Kidney epithelial cell (primary cell): ENCODE data around the gene MTUS2. TPM values are rescaled to one million over a fixed set of nuclear protein-coding genes. Genes with fewer than 3 reads are reported as not detected.

Experiments
- DNase-seq: peaks from one replicate; pipeline ENCODE4 v3.0.0-alpha.2; 2010; ENCODE audit warnings: low read depth
- H3K27me3 ChIP-seq: 2 replicates; pipeline ENCODE4 v1.6.0; 2011; ENCODE audit warnings: low read length; ENCODE audit not compliant: control insufficient read depth, insufficient read depth
- H3K36me3 ChIP-seq: 2 replicates; pipeline ENCODE4 v1.5.1; 2011; ENCODE audit warnings: low read length; ENCODE audit not compliant: control insufficient read depth, insufficient read depth
- H3K4me3 ChIP-seq: 2 replicates; pipeline ENCODE4 v1.5.1; 2011; ENCODE audit warnings: low read depth, mild to moderate bottlenecking, control low read depth, low read length
- total RNA-seq: library from RNA; depleted of rRNA; stranded (reverse); fragments of >200 nt; gene quantifications from 2 replicates; pipeline ENCODE4 v1.2.3, GENCODE V29; 2015
- TF ChIP-seq, protein P1 (sequence below): IDR thresholded peaks from 2 replicates; pipeline ENCODE4 v1.5.1; 2011; ENCODE audit warnings: mild to moderate bottlenecking, moderate library complexity, low read length, control low read depth, inconsistent platforms; ENCODE audit not compliant: insufficient read depth, poor library complexity, severe bottlenecking

Gene MTUS2
- total RNA-seq, 1 donor from 2014 or later = 0.25 TPM

DNA sequence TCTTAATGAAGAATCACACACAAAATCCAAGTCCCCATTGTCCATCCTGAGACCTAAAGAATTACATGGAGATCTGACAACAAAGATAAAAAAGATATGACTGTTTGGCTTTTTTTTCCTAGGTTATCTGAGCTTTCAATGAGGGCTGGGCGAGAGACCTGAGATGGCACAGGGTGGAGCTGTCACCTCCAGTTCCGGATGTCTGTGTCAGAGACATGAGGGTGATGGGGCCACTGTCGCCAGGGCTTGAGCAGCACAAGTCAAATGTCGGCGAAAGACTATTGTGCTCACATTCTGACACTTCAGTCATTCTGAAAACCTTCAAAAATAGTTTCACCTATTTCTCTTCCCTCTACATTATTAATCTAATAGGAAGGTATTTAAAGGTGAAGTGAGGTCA lies 709.6 kb downstream of the MTUS2 start:
- Histone ChIP-seq H3K27me3 (no peaks in the 10 kb centered on the region), H3K36me3 (peaks cover 8% of the 10 kb centered on the region), H3K4me3 (no peak overlapping the region)
- TF ChIP-seq, protein P1, sequence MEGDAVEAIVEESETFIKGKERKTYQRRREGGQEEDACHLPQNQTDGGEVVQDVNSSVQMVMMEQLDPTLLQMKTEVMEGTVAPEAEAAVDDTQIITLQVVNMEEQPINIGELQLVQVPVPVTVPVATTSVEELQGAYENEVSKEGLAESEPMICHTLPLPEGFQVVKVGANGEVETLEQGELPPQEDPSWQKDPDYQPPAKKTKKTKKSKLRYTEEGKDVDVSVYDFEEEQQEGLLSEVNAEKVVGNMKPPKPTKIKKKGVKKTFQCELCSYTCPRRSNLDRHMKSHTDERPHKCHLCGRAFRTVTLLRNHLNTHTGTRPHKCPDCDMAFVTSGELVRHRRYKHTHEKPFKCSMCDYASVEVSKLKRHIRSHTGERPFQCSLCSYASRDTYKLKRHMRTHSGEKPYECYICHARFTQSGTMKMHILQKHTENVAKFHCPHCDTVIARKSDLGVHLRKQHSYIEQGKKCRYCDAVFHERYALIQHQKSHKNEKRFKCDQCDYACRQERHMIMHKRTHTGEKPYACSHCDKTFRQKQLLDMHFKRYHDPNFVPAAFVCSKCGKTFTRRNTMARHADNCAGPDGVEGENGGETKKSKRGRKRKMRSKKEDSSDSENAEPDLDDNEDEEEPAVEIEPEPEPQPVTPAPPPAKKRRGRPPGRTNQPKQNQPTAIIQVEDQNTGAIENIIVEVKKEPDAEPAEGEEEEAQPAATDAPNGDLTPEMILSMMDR = no peak
- no peak for DNase-seq

DNA sequence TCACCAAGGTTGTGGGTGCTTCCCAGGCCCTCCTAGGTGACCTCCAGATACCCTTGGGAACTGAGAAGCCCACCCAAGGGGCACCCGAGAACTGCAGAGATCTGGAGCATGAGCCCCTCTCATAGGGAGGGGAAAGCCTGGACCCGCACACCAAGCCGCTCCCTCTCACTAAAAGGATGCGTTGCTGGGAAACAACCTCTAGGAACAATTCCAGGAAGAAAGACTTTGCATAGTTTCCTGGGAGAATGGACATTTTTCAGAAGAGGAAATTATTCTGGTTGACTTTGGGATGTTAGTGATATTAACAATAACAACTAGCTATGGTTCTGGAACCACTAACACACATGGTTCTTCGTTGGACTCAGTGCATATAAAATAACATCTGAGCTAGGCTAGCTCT lies 710.8 kb downstream of the MTUS2 start:
- H3K4me3 ChIP-seq = no peak overlapping the region
- H3K36me3 ChIP-seq = peaks cover 8% of the 10 kb centered on the region
- no peak for DNase-seq
- TF ChIP-seq, protein P1 = no peak
- H3K27me3 ChIP-seq = no peaks in the 10 kb centered on the region

- H3K36me3 ChIP-seq = peaks cover 7% of the 10 kb centered on the region
- TF ChIP-seq, protein P1 = no peak
- H3K27me3 ChIP-seq = no peaks in the 10 kb centered on the region
- no peak overlapping the region for H3K4me3 ChIP-seq
- no peak for DNase-seq
These were observed 712.0 kb downstream of the MTUS2 start for GRCh38 chr13:29532116-29532515.

- Histone ChIP-seq H3K4me3 (no peak overlapping the region), H3K27me3 (no peaks in the 10 kb centered on the region), H3K36me3 (peaks cover 5% of the 10 kb centered on the region)
- TF ChIP-seq, protein P1 = no peak
- DNase-seq = no peak
These were observed 712.7 kb downstream of the MTUS2 start for GRCh38 chr13:29532821-29533220.

GRCh38 chr13:29534083-29534482 lies 713.9 kb downstream of the MTUS2 start:
- Histone ChIP-seq H3K27me3 (no peaks in the 10 kb centered on the region), H3K4me3 (no peak overlapping the region), H3K36me3 (peaks cover 4% of the 10 kb centered on the region)
- TF ChIP-seq, protein P1 = no peak
- no peak for DNase-seq
